SK-N-MC (cell line): ENCODE measurements around the gene ALG14.

Experiments
- EZH2 ChIP-seq: fragments of 200-600 bp; sonication (generic); IDR thresholded peaks from one replicate; pipeline ENCODE4 v1.6.1; 2017; ENCODE audit warnings: antibody characterized with exemption
- FOXP2 ChIP-seq: optimal IDR thresholded peaks from 2 replicates; pipeline ENCODE3; 2011; ENCODE audit warnings: mild to moderate bottlenecking, moderate library complexity; ENCODE audit not compliant: insufficient read depth; ENCODE audit errors: extremely low read length, control extremely low read depth
- POLR2AphosphoS5 ChIP-seq: IDR thresholded peaks from 2 replicates; pipeline ENCODE4 v1.6.1; 2012; ENCODE audit warnings: mild to moderate bottlenecking, low read depth, low read length, borderline replicate concordance

GRCh38 chr1:94971491-94971924, 101.2 kb downstream of the ALG14 start:
- TF ChIP-seq POLR2AphosphoS5 (no peak), EZH2 (no peak), FOXP2 (no peak)
